Right lobe of liver (tissue), 6 donors: ENCODE results near the gene CDYL. TPM values are rescaled to one million over a fixed set of nuclear protein-coding genes. Genes with fewer than 3 reads are reported as not detected.

Experiments used
- ATAC-seq, 4 donors: fragments of 200-7000 bp; cut with Tn5 transposase; one replicate each; pipeline ENCODE4 v1.9.1; 2020; ENCODE audit warnings: mild to moderate bottlenecking in 4 of 4, moderate library complexity in 4 of 4
- DNase-seq, 3 donors: peaks; one replicate each; pipeline ENCODE4 v3.0.0-alpha.2; 2020
- H3K27ac ChIP-seq, 3 donors: fragments of 200-600 bp; one replicate each; pipeline ENCODE4 v1.8.0; 2022
- H3K27me3 ChIP-seq, 2 donors: fragments of 200-600 bp; one replicate each; pipeline ENCODE4 v1.8.0; 2022
- H3K36me3 ChIP-seq, 4 donors: fragments of 200-600 bp; sonication (generic) in 1 of 4; one replicate each; pipeline versions ENCODE4 v1.5.1 to v1.8.0; 2017 to 2022; ENCODE audit warnings: control low read depth in 1 of 4
- H3K4me1 ChIP-seq, 4 donors: fragments of 200-600 bp; sonication (generic) in 1 of 4; one replicate each; pipeline versions ENCODE4 v1.5.1 to v1.8.0; 2017 to 2022; ENCODE audit warnings: control low read depth in 1 of 4
- H3K4me3 ChIP-seq, 3 donors: fragments of 200-600 bp; one replicate each; pipeline ENCODE4 v1.8.0; 2022
- H3K9me3 ChIP-seq, 4 donors: fragments of 200-600 bp; sonication (generic) in 1 of 4; one replicate each; pipeline versions ENCODE4 v1.5.1 to v1.8.0; 2017 to 2022; ENCODE audit warnings: control low read depth in 1 of 4
- POLR2A ChIP-seq: fragments of 450-650 bp; IDR thresholded peaks from one replicate; pipeline ENCODE4 v1.6.1; 2017; ENCODE audit warnings: antibody characterized with exemption, mild to moderate bottlenecking
- WGBS: methylation state at CpG from one replicate; pipeline ENCODE4 v1.1.6; 2018; ENCODE audit warnings: low coverage, low lambda C conversion rate; ENCODE audit not compliant: insufficient coverage; ENCODE audit errors: missing lambda C conversion rate; 5-methylcytosine and 5-hydroxymethylcytosine counted together
- intact Hi-C, 2 donors: fragments of 100-400 bp; cut with DNase I; formaldehyde crosslinking; loops; one replicate each; pipeline versions ENCODE4 v1.11.2 to v1.14.1; 2022
- total RNA-seq, 6 experiments: library from RNA; depleted of rRNA in 2 of 6; stranded (reverse); fragments of >200 nt in 2 of 6; fragmentation: NEBNext Ultra II Directional in 3 of 6; extraction: Animal tissue kit (Norgen Biotek cat#: 25700) in 3 of 6; gene quantifications; one replicate each; pipeline versions ENCODE4 v1.1.0 to v1.2.4, GENCODE V29; 2016 to 2023
- TF ChIP-seq, protein P1 (sequence below), 4 donors: fragments of 200-600 bp in 3 of 4; fragments of 450-650 bp in 1 of 4; IDR thresholded peaks; one replicate each; pipeline versions ENCODE4 v1.5.1 to v1.8.0; 2016 to 2022; ENCODE audit warnings: antibody characterized with exemption in 4 of 4, mild to moderate bottlenecking in 2 of 4
- donor health status: DM: no; HTN: yes; CAD: no.
- donor health status: DM: no; HTN: no; CAD: no.
- donor health status: DM: no; HTN: no; CAD: no.
- donor health status: DM: no; HTN: yes; CAD: no.
- donor health status: DM: no; HTN: yes; CAD: no.

CDYL gene
- total RNA-seq, 6 experiments from 2014 or later: 5.0 to 16.1 (median 13.1) TPM

DNA sequence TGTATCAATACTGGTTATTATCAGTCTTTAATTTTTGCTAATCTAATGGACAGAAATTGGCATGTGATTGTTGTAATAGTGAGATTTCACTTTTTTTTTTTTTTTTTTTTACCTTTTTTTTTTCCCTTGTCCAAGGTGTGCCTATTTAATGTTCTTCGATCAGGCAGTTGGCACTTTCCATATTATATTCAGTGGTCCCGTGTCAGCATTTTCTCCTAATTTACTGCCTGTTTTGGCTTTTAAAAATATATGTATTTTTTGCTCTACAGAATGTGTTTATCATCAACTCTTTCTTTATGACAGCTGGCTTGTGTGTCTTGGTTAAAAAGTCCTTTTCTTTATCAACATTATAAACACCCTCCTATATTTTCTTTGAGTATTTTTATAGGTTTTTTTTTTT, 39.4 kb downstream of the CDYL start:
- 100% methylated on average over 2 of the region's 2 CpGs for WGBS

DNA sequence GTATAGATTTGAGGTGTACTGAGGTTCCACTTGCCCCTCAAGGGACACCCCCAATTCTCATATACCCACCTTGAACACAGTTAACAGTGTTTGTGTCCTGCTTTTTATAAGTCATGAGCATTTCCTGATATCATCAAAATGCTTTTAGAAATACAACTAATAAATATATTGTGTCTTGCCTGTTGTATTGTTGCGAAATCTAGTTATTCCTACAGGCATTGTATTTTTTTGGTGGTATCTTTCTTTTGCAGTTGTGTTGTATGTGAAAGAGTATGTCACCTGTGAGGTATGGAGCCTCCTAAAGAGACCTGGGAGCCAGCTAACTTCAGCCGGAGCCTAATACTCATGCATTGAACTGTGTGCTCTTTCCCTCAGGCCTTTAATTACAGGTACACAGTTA, 40.7 kb downstream of the CDYL start:
- intact Hi-C loops: no loop called here
- H3K4me3 ChIP-seq: no peak overlapping the region
- H3K9me3 ChIP-seq: no peaks in the 10 kb centered on the region
- WGBS: 100% methylated on average over 2 of the region's 2 CpGs
- no peak overlapping the region for H3K27ac ChIP-seq
- H3K4me1 ChIP-seq: no peaks in the 10 kb centered on the region
- ATAC-seq: no peak
- TF ChIP-seq, protein P1, sequence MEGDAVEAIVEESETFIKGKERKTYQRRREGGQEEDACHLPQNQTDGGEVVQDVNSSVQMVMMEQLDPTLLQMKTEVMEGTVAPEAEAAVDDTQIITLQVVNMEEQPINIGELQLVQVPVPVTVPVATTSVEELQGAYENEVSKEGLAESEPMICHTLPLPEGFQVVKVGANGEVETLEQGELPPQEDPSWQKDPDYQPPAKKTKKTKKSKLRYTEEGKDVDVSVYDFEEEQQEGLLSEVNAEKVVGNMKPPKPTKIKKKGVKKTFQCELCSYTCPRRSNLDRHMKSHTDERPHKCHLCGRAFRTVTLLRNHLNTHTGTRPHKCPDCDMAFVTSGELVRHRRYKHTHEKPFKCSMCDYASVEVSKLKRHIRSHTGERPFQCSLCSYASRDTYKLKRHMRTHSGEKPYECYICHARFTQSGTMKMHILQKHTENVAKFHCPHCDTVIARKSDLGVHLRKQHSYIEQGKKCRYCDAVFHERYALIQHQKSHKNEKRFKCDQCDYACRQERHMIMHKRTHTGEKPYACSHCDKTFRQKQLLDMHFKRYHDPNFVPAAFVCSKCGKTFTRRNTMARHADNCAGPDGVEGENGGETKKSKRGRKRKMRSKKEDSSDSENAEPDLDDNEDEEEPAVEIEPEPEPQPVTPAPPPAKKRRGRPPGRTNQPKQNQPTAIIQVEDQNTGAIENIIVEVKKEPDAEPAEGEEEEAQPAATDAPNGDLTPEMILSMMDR (IDR thresholded peaks at IDR 0.05): no peak
- TF ChIP-seq POLR2A: no peak
- no peaks in the 10 kb centered on the region for H3K36me3 ChIP-seq
- no peaks in the 10 kb centered on the region for H3K27me3 ChIP-seq
- no peak for DNase-seq

More for the DNA sequence above, 39.4 kb downstream of the CDYL start:
- Histone ChIP-seq H3K9me3 (no peaks in the 10 kb centered on the region), H3K27ac (no peak overlapping the region), H3K4me1 (no peaks in the 10 kb centered on the region), H3K36me3 (no peaks in the 10 kb centered on the region), H3K27me3 (no peaks in the 10 kb centered on the region), H3K4me3 (no peak overlapping the region)
- no peak for DNase-seq
- intact Hi-C loops: no loop called here
- no peak for ATAC-seq
- TF ChIP-seq POLR2A: no peak
- TF ChIP-seq, protein P1 (IDR thresholded peaks at IDR 0.05): no peak

DNA sequence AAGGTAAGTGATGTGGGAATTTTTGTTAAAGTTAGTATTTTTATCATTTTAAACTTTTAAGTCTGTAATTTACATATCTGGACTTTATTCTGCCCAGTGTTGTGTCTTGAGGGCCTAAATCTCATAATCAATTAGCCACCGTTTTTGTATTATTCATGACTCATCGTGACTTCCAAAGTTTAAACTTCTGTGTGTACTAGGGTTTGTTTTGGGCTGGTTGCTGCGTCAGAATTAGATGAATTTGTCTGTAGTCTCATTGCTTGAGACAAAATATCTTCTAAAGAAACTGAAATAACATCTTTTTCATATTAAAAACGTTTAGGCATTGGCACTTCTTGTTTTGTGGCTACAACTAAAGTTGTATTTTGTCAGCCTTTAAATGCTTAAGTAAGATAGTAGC, 41.3 kb downstream of the CDYL start:
- Histone ChIP-seq H3K4me1 (no peaks in the 10 kb centered on the region), H3K36me3 (no peaks in the 10 kb centered on the region), H3K4me3 (no peak overlapping the region), H3K9me3 (no peaks in the 10 kb centered on the region), H3K27ac (no peak overlapping the region), H3K27me3 (no peaks in the 10 kb centered on the region)
- TF ChIP-seq POLR2A: no peak
- TF ChIP-seq, protein P1 (IDR thresholded peaks at IDR 0.05): no peak
- 61% methylated on average over 4 of the region's 4 CpGs for WGBS
- DNase-seq (no peak), ATAC-seq (no peak)
- intact Hi-C loops: no loop called here

DNA sequence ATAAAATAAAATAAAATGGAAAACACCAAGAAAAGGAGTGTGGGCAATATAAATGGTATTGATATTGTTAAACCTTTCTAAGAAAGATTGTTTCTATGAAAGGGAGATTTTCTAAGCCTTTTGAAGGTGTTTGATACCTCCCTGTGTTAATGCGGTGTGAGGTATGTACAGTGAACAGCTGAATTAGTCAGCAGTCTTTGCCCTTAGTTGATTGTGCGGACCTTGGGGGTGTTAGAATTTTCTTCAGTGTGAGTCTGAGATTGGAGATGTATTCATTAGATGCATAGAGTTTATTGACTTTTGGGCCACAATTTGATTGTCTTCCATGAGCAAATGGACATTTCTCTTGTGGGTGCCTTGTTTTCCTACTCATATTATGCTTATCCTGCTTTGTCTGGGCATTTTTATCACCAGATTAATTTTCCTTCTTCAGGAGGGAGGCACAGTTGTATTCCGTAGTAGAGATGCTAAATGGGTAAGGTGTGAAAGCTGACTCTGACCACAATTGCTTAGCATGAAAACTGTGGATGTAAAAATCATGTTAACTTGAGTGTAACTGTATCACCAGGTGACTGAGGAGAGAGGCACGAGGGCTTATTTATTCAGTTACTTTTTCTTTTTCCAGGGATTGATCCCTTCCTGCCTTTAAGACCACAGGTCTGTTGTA, 42.2 kb downstream of the CDYL start:
- Histone ChIP-seq H3K9me3 (no peaks in the 10 kb centered on the region), H3K4me3 (no peak overlapping the region), H3K27me3 (no peaks in the 10 kb centered on the region), H3K4me1 (no peaks in the 10 kb centered on the region), H3K36me3 (no peaks in the 10 kb centered on the region), H3K27ac (no peak overlapping the region)
- ATAC-seq (no peak), DNase-seq (no peak)
- TF ChIP-seq, protein P1 (IDR thresholded peaks at IDR 0.05): no peak
- TF ChIP-seq POLR2A: no peak
- 90% methylated on average over 2 of the region's 4 CpGs for WGBS
- intact Hi-C loops: no loop called here
